ENCODE measurements around the gene SCP2D1. TPM values are rescaled to one million over a fixed set of nuclear protein-coding genes. Genes with fewer than 3 reads are reported as not detected.

Gene SCP2D1
- polyA plus RNA-seq, 1 donor from 2014 or later, result not detected

- no peak overlapping the region for H3K27ac ChIP-seq (ENCODE audit: low read length)
- no peak overlapping the region for H3K9ac ChIP-seq (ENCODE audit: low read length)
- no peaks in the 10 kb centered on the region for H3K79me2 ChIP-seq (replicated peaks; ENCODE audit: insufficient read depth, low read length)
- H3F3A ChIP-seq (ENCODE audit: insufficient read depth, low read length, poor library complexity, severe bottlenecking), result no peaks in the 10 kb centered on the region
- no peaks in the 10 kb centered on the region for H3K9me2 ChIP-seq (ENCODE audit: insufficient read depth, low read length)
- H3K4me3 ChIP-seq (ENCODE audit: low read length), result no peak overlapping the region
- no peaks in the 10 kb centered on the region for H3K9me3 ChIP-seq (ENCODE audit: low read length)
- no peaks in the 10 kb centered on the region for H3K27me3 ChIP-seq (ENCODE audit: insufficient read depth, low read depth, low read length)
- TF ChIP-seq EZH2 (IDR thresholded peaks at IDR 0.05; ENCODE audit: borderline replicate concordance, insufficient read depth, low read length, poor library complexity, severe bottlenecking), result no peak
- TF ChIP-seq RAD21 (conservative IDR thresholded peaks at IDR 0.05), result no peak
- no peak for TF ChIP-seq SMC3 (conservative IDR thresholded peaks at IDR 0.05; ENCODE audit: poor library complexity)
- TF ChIP-seq TAF1 (IDR thresholded peaks at IDR 0.05; ENCODE audit: low read depth), result no peak
- TF ChIP-seq EP300 (conservative IDR thresholded peaks at IDR 0.05; ENCODE audit: poor library complexity, severe bottlenecking), result no peak
- TF ChIP-seq CTCF (IDR thresholded peaks at IDR 0.05; ENCODE audit: poor library complexity, severe bottlenecking), result no peak
- no peak for TF ChIP-seq MXI1 (conservative IDR thresholded peaks at IDR 0.05; ENCODE audit: poor library complexity, severe bottlenecking)
- H3K36me3 ChIP-seq (ENCODE audit: insufficient read depth, low read length), result no peaks in the 10 kb centered on the region
- no peak overlapping the region for H3K4me2 ChIP-seq (ENCODE audit: low read length)
- H4K20me1 ChIP-seq (ENCODE audit: insufficient read depth), result no peaks in the 10 kb centered on the region
- H2AFZ ChIP-seq (ENCODE audit: low read depth, low read length), result no peak overlapping the region
These were observed 40.0 kb upstream of the SCP2D1 start for GRCh38 chr20:18773566-18773965.

GRCh38 chr20:18774207-18774606 is 39.4 kb upstream of the SCP2D1 start:
- Histone ChIP-seq H3K9me3 (ENCODE audit: low read length) (no peaks in the 10 kb centered on the region), H3K27me3 (ENCODE audit: insufficient read depth, low read depth, low read length) (no peaks in the 10 kb centered on the region), H3K4me3 (ENCODE audit: low read length) (no peak overlapping the region), H3K9ac (ENCODE audit: low read length) (no peak overlapping the region), H3F3A (ENCODE audit: insufficient read depth, low read length, poor library complexity, severe bottlenecking) (no peaks in the 10 kb centered on the region), H2AFZ (ENCODE audit: low read depth, low read length) (no peak overlapping the region), H3K36me3 (ENCODE audit: insufficient read depth, low read length) (no peaks in the 10 kb centered on the region), H3K9me2 (ENCODE audit: insufficient read depth, low read length) (no peaks in the 10 kb centered on the region), H4K20me1 (ENCODE audit: insufficient read depth) (no peaks in the 10 kb centered on the region), H3K79me2 (replicated peaks; ENCODE audit: insufficient read depth, low read length) (no peaks in the 10 kb centered on the region), H3K27ac (ENCODE audit: low read length) (no peak overlapping the region), H3K4me2 (ENCODE audit: low read length) (no peak overlapping the region)
- TF ChIP-seq CTCF (IDR thresholded peaks at IDR 0.05; ENCODE audit: poor library complexity, severe bottlenecking), result no peak
- TF ChIP-seq EZH2 (IDR thresholded peaks at IDR 0.05; ENCODE audit: borderline replicate concordance, insufficient read depth, low read length, poor library complexity, severe bottlenecking), result no peak
- no peak for TF ChIP-seq POLR2AphosphoS5 (IDR thresholded peaks at IDR 0.05)
- TF ChIP-seq REST (IDR thresholded peaks at IDR 0.05; ENCODE audit: borderline replicate concordance), result no peak
- TF ChIP-seq SMC3 (conservative IDR thresholded peaks at IDR 0.05; ENCODE audit: poor library complexity), result no peak
- TF ChIP-seq EP300 (conservative IDR thresholded peaks at IDR 0.05; ENCODE audit: poor library complexity, severe bottlenecking), result no peak
- TF ChIP-seq MXI1 (conservative IDR thresholded peaks at IDR 0.05; ENCODE audit: poor library complexity, severe bottlenecking), result no peak
- no peak for TF ChIP-seq RAD21 (conservative IDR thresholded peaks at IDR 0.05)
- TF ChIP-seq TAF1 (IDR thresholded peaks at IDR 0.05; ENCODE audit: low read depth), result no peak

All from neural cell (in vitro differentiated cells).